Kidney glomerular epithelial cell (primary cell): Measurements from ENCODE around the gene RARA.
"Not testable (repeated sequence)": the region's sequence is repeated elsewhere in the genome, so short reads cannot be mapped to it uniquely, and the experiment has no call there.

Experiments used
- DNase-seq: peaks from one replicate; lab custom pipeline; 2025; lab: John Stamatoyannopoulos, UW

Gene RARA

DNA sequence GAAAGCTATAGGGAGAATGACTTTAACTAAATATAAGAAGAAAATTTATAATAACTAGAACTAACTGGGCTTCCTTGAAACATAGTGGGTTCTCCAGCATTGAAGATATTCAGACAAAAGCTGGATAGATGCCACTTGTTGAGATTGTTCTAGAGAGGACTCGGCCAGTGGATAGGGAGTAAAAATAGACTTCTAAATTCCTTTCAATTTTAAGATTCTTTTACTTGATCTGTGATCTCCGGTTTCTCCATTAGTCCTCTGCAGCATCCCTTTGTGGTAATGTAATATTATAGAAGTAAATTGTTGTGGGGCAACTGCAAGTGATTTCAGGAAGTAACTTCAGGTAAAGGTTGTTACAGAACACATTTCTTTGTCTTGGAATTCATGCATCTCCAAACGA lies 10.3 kb upstream of the RARA start:
- no peak for DNase-seq

DNA sequence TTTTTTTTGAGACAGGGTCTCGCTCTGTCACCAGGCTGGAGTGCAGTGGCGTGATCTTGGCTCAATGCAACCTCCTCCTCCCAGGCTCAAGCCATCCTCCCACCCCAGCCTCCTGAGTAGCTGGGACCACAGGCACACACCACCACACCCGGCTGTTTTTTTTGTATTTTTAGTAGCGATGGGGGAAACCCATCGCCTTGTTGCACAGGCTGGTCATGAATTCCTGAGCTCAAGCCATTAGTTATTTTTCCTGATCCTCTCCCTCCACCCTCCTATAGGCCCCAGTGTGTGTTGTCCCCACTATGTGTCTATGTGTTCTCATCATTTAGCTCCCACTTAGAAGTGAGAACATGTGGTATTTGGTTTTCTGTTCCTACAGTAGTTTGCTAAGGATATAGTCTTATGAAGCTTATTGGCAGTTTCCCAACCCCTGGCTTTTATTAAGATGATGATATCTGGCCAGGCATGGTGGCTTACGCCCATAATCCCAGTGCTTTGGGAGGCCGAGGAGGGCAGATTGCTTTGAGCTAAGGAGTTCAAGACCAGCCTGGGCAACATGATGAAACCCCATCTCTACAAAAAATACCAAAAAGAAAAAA lies 9.7 kb upstream of the RARA start:
- not testable (repeated sequence) for DNase-seq

DNA sequence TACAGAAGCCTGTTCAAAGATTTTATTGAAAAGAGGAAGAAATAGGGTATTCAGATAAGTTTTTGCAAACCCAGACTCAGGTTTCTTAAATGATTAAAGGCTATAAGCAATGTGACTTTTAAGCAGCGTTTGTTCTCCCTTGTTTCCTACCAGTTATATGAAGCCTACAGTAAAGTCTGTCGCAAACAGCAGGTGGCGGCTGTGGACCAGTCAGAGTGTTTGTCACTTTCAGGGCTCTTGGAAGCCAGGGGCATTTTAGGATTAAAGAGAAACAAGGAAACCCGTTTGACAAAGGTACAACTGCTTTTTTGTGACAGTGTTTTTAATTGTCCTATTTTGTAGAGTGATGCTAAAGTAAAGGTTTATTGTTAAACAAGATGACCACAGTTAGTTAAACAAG lies 7.7 kb upstream of the RARA start:
- DNase-seq, result no peak

DNA sequence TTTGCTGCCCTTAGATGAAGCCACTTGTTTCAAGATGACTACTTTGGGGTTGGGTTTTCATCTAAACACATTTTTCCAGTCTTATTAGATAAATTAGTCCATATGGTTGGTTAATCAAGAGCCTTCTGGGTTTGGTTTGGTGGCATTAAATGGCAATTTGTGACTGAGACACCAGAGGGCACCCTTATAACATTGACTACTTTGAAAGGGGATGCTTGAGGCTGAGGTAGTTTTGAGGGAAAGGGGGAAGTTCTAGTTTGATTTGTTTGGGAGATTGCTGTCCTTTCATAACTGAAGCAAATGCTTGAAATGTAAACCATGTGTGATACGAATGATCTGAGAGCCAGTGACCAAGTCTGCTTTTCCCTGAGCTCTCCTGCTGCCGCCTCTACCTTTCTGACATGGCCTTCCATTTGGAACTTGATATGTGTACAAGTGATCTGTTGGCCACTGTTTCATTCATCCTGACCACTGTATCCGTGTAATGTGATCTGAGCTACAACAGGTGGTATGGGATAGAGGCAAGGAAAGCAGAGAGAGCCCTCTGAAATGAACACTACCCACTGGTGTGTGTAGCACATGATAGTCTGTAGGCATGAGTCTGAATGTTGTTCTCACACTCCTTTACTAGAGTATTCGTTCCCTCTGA lies 5.8 kb upstream of the RARA start:
- DNase-seq, result peak; percentile 50

DNA sequence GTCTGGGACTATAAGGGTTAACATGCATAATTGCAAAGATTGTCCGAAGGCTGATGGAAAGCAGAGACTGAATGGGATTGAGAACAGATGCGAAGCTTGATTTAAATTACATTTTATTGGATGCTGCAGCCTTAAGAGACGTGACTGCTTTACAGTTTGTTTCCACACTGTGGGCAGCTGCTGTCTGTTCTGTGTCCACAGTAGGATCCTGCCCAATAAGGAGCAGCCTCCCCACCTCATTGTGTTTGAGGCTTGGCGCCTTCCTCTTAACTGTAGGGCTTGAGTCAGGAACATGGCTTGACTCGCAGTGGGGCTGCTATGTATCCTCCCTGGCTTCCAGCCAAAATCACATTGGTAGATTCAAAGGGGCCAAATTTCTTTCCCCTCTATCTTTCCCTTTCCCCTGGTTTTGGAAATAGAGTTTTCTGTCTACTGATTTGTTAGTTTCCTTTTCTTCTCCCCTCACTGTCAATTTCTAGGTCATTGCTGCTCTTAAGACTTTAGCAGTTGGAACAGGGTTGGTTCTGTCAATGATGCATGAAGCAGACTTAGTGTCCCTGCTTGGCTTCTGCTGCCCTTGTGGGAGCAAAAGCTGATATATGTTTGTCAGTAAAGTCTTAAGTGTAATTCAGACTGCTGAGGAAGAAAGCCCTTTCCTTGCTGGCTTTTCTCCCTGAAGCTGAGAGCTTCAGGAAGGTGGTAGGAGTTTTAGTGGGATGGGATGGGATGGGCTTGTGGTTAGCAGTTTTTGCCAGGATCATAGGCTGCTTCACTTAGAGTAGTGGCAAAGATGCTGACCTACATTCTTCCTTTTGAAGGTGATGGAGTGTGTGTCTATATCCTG lies 5.0 kb upstream of the RARA start:
- no peak for DNase-seq

DNA sequence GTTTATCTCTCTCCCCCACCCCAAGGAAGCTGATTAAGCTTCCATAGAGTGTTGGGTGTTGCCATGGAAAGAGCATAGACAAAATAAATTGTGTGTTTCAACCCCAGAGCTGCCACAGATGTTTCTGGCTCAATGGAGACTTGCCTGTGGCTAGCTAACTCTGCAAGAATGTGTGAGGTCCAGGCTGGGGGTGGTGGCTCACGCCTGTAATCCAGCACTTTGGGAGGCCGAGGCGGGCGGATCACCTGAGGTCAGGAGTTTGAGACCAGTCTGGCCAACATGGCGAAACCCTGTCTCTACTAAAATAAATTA lies 4.5 kb upstream of the RARA start:
- peak; percentile 55 for DNase-seq

DNA sequence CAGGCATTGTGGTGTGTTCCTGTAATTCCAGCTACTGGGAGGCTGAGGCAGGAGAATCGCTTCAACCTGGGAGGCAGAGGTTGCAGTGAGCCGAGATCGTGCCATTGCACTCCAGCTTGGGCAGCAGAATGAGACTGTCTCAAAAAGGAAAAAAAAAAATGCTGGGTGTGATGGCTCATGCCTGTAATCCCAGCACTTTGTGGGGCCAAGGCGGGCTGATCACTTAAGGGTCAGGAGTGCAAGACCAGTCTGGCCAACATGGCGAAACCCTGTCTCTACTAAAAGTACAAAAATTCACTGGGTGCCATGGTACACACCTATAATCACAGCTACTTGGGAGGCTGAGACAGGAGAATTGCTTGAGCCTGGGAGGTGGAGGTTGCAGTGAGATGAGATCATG lies 4.1 kb upstream of the RARA start:
- not testable (repeated sequence) for DNase-seq

DNA sequence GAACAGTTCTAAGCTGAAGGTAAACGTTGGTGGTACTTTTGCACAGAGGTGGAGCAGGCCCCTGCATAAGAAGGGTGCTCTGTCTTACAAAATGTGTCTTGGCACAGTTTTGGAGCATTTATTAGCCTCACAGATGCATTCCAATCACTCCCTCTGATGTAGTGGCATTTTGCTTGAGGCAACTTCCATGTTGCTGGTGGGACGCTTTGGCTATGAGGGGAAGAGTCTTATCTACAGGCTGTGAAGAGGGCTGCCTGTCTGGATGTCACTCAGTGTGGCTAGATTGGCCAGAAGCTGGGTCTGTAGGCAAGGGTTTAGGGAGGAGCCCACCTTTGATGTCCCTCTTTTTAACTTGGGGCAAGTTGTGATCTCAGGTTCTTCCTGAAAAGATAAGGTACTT lies 2.6 kb upstream of the RARA start:
- no peak for DNase-seq

DNA sequence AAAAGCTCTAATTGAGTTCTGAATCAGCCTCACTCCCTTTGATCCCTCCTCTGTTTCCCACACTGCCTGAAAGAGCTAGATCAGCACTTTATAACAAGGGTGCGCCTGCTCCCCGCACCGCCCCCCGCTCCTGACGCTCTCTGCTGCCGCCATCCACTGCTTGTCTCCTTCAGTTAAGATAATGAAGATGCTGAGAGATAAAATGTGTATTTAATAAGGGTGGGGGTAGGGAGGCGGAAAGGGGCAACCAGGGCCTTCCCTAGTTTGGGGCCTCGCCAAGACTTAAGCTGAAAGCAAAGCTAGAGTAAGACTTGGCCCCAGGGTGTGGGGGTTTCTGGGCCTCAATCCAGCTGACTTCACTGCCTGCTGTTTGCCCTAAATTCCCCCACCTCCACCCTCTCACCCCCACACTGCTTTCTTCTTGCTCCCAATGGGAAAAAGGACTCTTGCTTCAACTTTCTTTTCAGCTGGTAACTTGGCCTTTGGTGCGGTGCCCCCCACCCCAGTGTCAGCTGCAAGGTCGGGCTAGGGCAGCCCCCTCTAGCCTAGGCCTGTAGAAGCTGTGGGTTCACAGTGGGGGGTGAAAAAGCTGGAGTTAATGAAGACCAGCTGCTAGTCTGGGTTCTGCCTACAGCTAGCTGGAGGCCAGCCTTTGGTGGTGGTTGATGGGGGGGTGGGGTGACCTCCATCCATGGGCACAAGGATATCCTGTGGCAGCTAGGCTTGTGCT lies 1.8 kb upstream of the RARA start:
- no peak for DNase-seq

DNA sequence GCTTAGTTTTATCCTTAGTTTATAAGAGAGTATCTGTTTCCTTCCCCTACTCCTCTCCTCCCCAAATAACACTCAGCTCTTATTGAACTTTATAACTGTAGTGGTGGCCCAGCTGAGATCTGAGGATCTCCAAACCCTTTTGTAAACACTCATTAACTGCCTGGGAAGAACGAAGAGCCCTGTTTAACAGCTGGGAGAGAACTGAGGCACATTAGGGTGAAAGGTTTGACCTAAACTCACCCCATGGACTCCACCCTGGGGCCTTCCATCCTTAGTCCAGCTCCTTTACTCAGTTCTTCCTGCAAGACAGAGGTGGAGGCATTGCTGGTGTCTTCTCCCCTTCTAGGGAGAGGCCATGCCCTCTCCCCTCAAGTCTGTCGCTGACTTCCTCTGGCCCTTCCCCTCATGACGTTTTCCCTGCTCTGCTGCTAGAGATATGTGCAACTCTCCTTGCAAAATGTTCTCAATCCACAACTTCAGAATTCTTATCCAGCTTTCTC lies 1.2 kb upstream of the RARA start:
- DNase-seq, result no peak

DNA sequence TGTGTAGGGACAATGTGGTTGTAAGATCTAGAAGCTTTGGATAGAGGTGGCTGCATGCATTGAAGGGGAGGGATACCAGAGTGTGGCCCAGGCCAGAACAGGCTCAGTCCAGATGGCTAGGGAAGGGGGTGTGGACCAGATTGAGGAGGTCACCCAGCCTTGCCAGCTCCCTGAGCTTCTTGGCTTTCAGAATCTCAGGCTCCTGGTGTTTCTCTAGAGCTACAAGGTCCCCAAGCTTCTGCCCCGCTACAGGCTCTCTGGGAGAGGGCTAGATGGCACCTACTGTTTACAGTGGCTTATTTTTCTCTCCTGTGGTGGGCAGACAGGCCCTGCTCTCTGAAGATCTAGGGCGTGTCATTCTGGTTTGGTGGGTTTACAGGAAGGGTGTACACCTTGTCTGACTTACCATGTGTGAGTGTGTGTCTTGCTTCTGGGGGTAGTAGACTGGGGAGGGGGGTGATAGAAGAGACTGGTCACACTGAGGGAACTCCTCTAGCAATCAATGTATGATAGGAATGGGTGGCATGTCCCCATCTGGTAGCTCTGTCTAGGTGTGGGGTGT lies 1.1 kb downstream of the RARA start:
- DNase-seq, result no peak

DNA sequence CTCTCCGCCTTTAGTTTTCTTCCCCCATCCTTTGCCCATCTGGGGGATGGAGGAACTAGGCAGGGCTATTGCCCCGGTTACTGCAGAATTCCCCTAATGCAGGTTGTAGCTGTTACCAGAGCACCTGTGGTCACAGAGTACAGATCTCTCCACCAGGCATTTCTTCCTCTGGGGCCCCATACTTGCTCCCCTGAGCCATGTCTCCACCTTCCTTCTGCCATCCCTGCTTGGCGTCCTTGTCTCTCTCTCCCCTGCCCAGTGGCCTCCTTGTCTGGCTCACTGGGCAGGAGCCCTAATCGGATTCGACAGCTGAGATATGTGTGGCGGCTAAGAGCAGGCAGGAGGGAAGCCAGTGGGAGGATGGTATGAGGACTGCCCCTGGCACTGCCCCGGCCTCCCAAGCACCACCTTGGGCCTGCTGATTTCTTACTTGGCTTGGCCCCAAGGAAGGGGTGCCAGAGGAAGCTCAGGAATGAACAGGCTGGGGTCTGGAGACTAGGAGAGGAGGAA lies 2.0 kb downstream of the RARA start:
- peak; percentile 22 for DNase-seq

DNA sequence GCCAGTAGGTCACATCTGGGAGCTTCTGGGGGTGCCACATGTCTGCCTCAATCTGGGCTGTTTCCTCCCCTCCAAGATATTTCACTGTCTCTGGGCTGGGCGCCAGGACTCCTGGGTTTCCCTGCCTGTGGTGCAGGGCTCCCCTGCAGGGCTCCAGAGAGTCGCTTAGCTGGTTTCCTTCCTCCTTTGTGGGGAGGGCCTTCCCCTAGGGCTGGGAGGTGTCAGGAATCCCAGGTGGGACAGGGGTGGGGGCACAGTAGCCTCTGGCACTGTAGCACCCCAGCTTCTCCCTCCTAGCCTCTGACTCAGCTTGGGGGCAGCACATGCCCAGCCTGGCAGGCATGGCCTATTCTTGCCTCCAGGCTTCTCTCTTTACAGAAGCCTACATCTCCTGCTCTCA lies 2.6 kb downstream of the RARA start:
- DNase-seq, result no peak

DNA sequence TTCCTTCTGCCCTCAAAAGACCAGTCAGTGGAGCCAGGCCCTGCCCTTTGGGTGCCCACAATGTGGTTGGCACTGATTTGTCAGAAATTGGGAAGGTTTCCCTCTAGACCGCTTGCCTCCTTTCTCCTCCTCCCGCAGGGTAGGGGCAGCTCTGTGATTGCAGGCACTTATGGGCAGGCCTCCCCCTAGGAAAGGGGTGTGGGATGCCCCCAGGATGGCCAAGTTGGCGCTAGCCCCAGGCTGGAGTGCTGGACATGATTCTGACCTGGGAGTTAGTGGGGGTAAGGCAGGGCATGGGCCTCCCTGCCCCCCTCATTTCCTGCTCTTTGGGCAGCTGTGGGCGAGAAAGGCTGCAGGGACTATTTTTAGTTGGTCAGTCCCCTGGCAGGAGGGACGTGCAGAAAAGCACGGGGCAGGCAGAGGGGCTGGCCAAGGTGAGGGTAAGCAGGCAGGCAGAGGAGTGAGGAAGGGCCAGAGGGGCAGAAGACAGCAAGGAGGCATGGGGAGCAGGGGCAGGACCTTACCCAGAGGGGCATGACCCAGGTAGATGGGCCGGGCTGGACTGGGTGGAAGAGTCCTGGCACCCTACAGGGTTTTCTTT lies 3.3 kb downstream of the RARA start:
- DNase-seq, result no peak

DNA sequence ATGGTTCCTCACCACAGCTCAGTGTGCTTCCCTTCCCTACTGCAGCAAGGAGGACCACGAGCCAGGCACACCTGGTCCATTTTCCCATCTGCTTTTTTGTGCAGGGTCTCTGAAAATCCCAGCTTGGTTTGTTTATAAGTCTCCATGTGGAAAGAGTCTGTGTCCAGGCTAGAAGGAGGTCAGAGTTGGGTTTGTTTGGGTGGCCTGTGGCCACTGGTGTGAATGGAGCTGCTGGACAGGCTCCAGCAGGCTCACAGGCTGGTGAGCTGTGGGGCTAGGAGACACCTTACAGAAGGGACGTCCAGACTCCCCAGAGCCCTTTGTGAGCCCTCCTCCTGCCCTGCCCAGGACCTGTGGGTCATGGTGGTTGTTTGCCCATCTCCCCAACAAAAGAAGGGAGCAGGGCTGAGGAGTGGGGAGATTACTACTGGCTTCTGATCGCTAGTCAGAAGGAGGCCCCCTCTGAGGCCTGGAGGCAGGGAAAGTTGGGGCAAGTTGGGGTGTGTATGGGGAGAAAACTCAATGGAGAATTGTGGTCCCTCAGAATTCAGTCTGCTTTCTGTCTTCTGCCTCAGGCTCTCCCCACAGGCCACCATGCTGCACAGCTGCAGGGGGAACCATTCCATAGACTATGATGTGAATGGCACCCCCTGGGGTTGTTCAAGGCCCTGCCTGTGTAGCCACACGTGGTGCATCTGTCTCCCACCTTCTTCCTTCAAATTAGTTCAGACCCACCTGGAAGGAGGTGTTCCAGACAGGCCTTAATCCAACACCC lies 4.1 kb downstream of the RARA start:
- no peak for DNase-seq

DNA sequence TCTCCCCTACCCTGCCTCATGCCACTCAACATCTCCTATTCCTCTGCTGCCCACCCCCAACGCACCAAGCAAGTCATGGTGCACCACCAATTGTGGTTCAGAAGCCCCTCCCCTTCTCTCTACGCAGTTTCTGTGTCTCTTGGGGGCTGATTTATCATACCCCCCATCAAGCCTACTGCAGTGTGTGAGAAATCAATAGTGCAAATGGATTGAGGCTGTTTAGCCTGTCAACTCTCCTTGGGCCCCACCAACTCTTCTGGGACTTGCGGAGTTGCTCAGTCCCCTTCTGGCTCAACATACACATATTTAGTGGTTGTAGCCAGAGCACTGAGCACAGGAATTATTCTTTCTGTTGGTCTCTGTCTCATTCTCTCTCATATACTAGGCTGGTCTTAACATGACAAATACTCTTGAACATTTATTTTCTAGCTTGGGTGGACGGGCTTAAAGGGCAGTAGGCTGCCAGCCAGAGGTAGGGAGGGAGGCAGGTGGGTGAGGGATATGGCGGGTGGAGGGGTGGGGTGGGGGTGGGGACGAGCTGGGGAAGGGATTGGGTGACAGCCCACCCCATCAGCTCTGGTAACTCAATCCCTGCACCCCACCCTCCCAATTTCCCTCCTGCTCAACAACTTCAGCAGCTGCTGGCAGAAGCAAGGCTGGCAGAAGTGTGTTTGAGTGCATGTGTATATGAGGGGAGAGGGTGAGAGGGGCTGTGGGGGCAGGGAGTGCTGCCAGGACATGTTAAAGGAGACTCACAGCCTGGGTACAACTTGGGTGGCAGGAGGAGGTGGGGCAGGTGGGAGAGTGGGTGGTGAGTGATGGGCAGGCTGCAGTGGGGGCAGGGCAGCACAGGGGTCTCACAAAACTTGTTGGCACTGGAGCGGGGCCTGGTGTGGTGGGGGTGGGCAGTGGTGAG lies 4.9 kb downstream of the RARA start:
- peak; percentile 14 for DNase-seq

DNA sequence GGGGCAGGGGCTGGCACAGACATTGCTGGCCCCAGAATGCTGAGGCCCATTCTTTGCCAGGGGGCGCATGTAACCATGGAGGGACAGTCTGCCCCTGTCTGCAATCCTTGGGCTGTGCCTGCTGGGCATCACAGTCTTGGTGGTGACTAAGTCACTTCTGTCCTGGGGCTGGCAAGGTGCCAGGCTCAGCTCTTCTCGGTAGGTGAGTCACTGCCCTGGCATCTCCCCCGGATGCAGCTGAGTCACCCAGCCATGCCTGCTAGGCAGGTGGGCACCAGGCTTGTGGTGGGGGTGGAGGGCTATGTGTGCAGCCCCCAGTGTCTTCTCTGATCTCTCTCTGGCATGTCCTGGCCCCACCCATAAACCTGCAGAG lies 5.6 kb downstream of the RARA start:
- peak; percentile 94 for DNase-seq

DNA sequence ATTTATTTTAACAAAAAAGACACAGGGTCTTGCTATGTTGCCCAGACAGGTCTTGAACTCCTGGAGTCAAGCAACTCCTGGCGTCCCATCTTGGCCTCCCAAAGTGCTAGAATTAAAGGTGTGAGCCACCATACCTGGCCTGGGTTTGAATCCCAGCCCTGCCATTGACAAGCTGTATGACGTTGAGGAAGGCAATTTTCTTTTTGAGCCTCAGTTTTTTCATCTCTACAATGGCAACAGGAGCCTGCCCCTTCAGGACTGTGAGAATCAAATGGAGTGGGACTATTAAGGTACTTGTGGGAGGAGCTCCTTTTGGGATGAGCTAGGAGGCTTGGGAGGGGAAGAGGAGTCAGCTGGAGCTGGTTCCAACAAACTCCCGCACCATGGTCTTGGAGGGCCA lies 6.2 kb downstream of the RARA start:
- no peak for DNase-seq

DNA sequence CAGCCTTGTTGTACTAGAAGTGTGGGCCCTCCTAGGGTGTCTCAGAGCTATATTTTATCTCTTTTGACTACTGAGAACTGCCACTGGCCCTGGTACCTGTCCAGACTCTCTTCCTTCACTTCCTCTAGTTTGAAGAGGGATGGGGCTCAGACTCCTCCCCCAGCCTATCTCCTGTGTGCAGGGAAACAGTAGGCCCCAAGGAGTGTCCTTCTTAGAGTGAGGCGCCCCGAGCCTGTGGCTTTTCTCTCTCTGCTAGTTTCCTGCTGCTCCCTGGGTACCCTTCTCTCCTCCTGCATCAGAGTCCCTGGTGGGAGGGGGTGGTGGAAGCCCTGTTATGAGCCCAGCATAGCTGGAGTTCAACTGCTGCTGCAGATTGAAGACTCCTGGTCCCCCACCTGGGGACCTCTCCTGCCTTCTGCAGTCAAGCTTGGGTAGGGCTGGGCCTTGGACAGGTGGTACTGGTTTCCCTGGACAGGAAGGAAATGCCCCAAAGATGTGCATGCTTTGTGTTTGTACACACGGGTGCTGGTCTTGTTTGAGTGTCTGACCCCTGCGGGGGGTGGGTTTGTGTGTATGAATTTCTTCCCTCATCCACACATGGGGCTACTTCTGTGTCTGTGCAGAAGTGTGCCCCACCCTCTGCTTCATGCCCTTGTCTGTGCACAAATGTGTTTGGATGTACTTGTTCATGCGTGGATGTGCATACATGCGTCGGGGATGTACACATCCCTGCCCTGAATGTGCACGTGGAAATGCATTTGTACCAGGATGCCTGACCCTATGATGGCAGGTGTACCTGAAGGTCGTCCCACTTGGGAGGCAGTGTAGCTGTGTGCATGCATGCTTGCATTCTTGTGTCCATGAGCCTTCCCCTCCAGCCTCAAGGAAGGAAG lies 6.9 kb downstream of the RARA start:
- DNase-seq, result no peak
